Breast epithelium (tissue), 4 donors: ENCODE data around the gene NBAS. TPM values are rescaled to one million over a fixed set of nuclear protein-coding genes. Genes with fewer than 3 reads are reported as not detected.

Experiments used
- DNase-seq, 2 donors: peaks; one replicate each; pipeline ENCODE4 v3.0.0-alpha.2; 2019; ENCODE audit warnings: low spot score in 2 of 2
- H3K27ac ChIP-seq, 2 donors: fragments of 200-600 bp; sonication (generic) in 1 of 2; one replicate each; pipeline ENCODE4 v1.5.1; 2016 to 2019; ENCODE audit warnings: mild to moderate bottlenecking in 1 of 2
- H3K27me3 ChIP-seq, 2 donors: fragments of 200-600 bp; sonication (generic) in 1 of 2; one replicate each; pipeline versions ENCODE4 v1.5.1 to v1.6.0; 2017 to 2019; ENCODE audit warnings: control low read depth in 1 of 2, mild to moderate bottlenecking in 1 of 2
- H3K36me3 ChIP-seq: fragments of 200-600 bp; one replicate; pipeline ENCODE4 v1.5.1; 2019
- H3K4me1 ChIP-seq, 2 donors: fragments of 200-600 bp; sonication (generic); one replicate each; pipeline ENCODE4 v1.5.1; 2016 to 2019; ENCODE audit warnings: control low read depth in 1 of 2
- H3K4me3 ChIP-seq, 3 donors: fragments of 200-600 bp; sonication (generic); 1 replicate in 2 of 3; 2 replicates in 1 of 3; pipeline ENCODE4 v1.5.1; 2016 to 2019; ENCODE audit warnings: mild to moderate bottlenecking in 3 of 3, moderate library complexity in 2 of 3
- H3K9me3 ChIP-seq, 2 donors: fragments of 200-600 bp; sonication (generic) in 1 of 2; one replicate each; pipeline ENCODE4 v1.5.1; 2016 to 2019; ENCODE audit warnings: control low read depth in 1 of 2
- CTCF ChIP-seq, 3 donors: fragments of 450-650 bp; IDR thresholded peaks; one replicate each; pipeline ENCODE4 v1.5.1; 2016 to 2017; ENCODE audit warnings: antibody characterized with exemption in 3 of 3, mild to moderate bottlenecking in 3 of 3, moderate library complexity in 3 of 3
- POLR2A ChIP-seq: fragments of 450-650 bp; IDR thresholded peaks from one replicate; pipeline ENCODE4 v1.6.1; 2016; ENCODE audit warnings: antibody characterized with exemption, mild to moderate bottlenecking, moderate library complexity
- POLR2AphosphoS5 ChIP-seq, 3 donors: sonication (generic); formaldehyde crosslinking; IDR thresholded peaks; one replicate each; pipeline ENCODE4 v1.6.1; 2017; ENCODE audit warnings: antibody characterized with exemption in 3 of 3
- intact Hi-C: fragments of 100-400 bp; cut with DNase I; formaldehyde crosslinking; loops from one replicate; pipeline ENCODE4 v1.15.1; 2023; ENCODE audit warnings: low total_unique reads
- total RNA-seq, 3 donors: library from RNA; depleted of rRNA; stranded (reverse); fragments of >200 nt; gene quantifications; one replicate each; pipeline ENCODE4 v1.1.0, GENCODE V29; 2016

Gene NBAS
- total RNA-seq, 3 donors from 2014 or later: 44.9 to 59.1 (median 45.1) TPM

GRCh38 chr2:15426606-15427005 lies 134.5 kb downstream of the NBAS start:
- TF ChIP-seq POLR2AphosphoS5 (IDR thresholded peaks at IDR 0.05) (no peak), CTCF (IDR thresholded peaks at IDR 0.05) (no peak), POLR2A (no peak)
- Histone ChIP-seq H3K9me3 (no peaks in the 10 kb centered on the region), H3K36me3 (no peaks in the 10 kb centered on the region), H3K27ac (no peak overlapping the region), H3K27me3 (no peaks in the 10 kb centered on the region), H3K4me1 (no peaks in the 10 kb centered on the region), H3K4me3 (no peak overlapping the region)
- intact Hi-C loops: no loop called here
- no peak for DNase-seq

GRCh38 chr2:15425712-15426111 lies 135.4 kb downstream of the NBAS start:
- intact Hi-C loops: no loop called here
- no peaks in the 10 kb centered on the region for H3K4me1 ChIP-seq
- TF ChIP-seq POLR2AphosphoS5 (IDR thresholded peaks at IDR 0.05) (no peak), CTCF (IDR thresholded peaks at IDR 0.05) (no peak)

GRCh38 chr2:15421753-15422152 lies 139.4 kb downstream of the NBAS start:
- Histone ChIP-seq H3K4me3 (no peak overlapping the region), H3K36me3 (no peaks in the 10 kb centered on the region), H3K9me3 (no peaks in the 10 kb centered on the region), H3K4me1 (no peaks in the 10 kb centered on the region), H3K27ac (no peak overlapping the region), H3K27me3 (no peaks in the 10 kb centered on the region)
- intact Hi-C loops: no loop called here
- TF ChIP-seq POLR2AphosphoS5 (IDR thresholded peaks at IDR 0.05) (no peak), POLR2A (no peak), CTCF (IDR thresholded peaks at IDR 0.05) (no peak)
- DNase-seq: no peak

More at GRCh38 chr2:15425712-15426111, 135.4 kb downstream of the NBAS start:
- Histone ChIP-seq H3K9me3 (no peaks in the 10 kb centered on the region), H3K36me3 (no peaks in the 10 kb centered on the region), H3K27me3 (no peaks in the 10 kb centered on the region), H3K4me3 (no peak overlapping the region), H3K27ac (no peak overlapping the region)
- no peak for DNase-seq

- no peak for DNase-seq
- Histone ChIP-seq H3K4me1 (no peaks in the 10 kb centered on the region), H3K9me3 (no peaks in the 10 kb centered on the region), H3K27me3 (no peaks in the 10 kb centered on the region), H3K36me3 (no peaks in the 10 kb centered on the region), H3K27ac (no peak overlapping the region), H3K4me3 (no peak overlapping the region)
- TF ChIP-seq CTCF (IDR thresholded peaks at IDR 0.05) (no peak), POLR2A (no peak), POLR2AphosphoS5 (IDR thresholded peaks at IDR 0.05) (no peak)
- intact Hi-C loops: no loop called here
Observed at GRCh38 chr2:15415748-15416147, 145.4 kb downstream of the NBAS start.

- intact Hi-C loops: no loop called here
- no peak for DNase-seq
- Histone ChIP-seq H3K9me3 (no peaks in the 10 kb centered on the region), H3K4me3 (no peak overlapping the region), H3K36me3 (no peaks in the 10 kb centered on the region), H3K4me1 (no peaks in the 10 kb centered on the region), H3K27me3 (no peaks in the 10 kb centered on the region), H3K27ac (no peak overlapping the region)
- TF ChIP-seq POLR2A (no peak), CTCF (IDR thresholded peaks at IDR 0.05) (no peak), POLR2AphosphoS5 (IDR thresholded peaks at IDR 0.05) (no peak)
Observed at GRCh38 chr2:15412779-15413178, 148.4 kb downstream of the NBAS start.
